K562 (cell line): ENCODE results near the gene MYB. TPM values are rescaled to one million over a fixed set of nuclear protein-coding genes. Genes with fewer than 3 reads are reported as not detected.
A peak's percentile ranks its signal among the peaks of the same experiment; 100 is the strongest.

Source experiments
- BCOR ChIP-seq: fragments of 450-650 bp; IDR thresholded peaks from 2 replicates; pipeline ENCODE4 v1.6.1; 2016
- BHLHE40 ChIP-seq: IDR thresholded peaks from 2 replicates; pipeline ENCODE4 v1.6.1; 2011; ENCODE audit warnings: low read length, improper control_type of control experiment
- CTCF ChIP-seq, 3 experiments: IDR thresholded peaks in 2 of 3; conservative IDR thresholded peaks in 1 of 3; 2 replicates each; pipeline ENCODE4 v1.5.1; 2011 to 2012; ENCODE audit warnings: low read length in 3 of 3, mild to moderate bottlenecking in 3 of 3, control low read depth in 2 of 3, improper control_type of control experiment in 1 of 3, inconsistent platforms in 1 of 3, low read depth in 1 of 3, mixed read lengths in 1 of 3, moderate library complexity in 1 of 3; ENCODE audit not compliant: insufficient read depth in 2 of 3
- DDX20 ChIP-seq: fragments of 450-650 bp; IDR thresholded peaks from 2 replicates; pipeline ENCODE4 v1.6.1; 2016; ENCODE audit warnings: missing genetic modification characterization, low read depth, mild to moderate bottlenecking, missing compliant biosample characterization, moderate library complexity
- ELK1 ChIP-seq: sonication (generic); formaldehyde crosslinking; IDR thresholded peaks from 2 replicates; pipeline ENCODE4 v1.8.1; 2022; ENCODE audit warnings: missing genetic modification reagents
- EP400 ChIP-seq: fragments of 450-650 bp; IDR thresholded peaks from 2 replicates; pipeline ENCODE4 v1.6.1; 2017; ENCODE audit warnings: antibody characterized with exemption, mild to moderate bottlenecking, moderate library complexity
- FOS ChIP-seq: IDR thresholded peaks from 3 replicates; pipeline ENCODE4 v1.6.1; 2011; ENCODE audit not compliant: insufficient read length; ENCODE audit errors: extremely low read depth
- FOSL1 ChIP-seq: fragments of 200-800 bp; sonication (Bioruptor generic); conservative IDR thresholded peaks from 2 replicates; pipeline ENCODE4 v1.6.1; 2016; ENCODE audit warnings: missing genetic modification characterization, missing compliant biosample characterization
- FOXM1 ChIP-seq, 2 experiments: fragments of 450-650 bp in 1 of 2; sonication (generic) in 1 of 2; formaldehyde crosslinking in 1 of 2; IDR thresholded peaks; 2 replicates each; pipeline versions ENCODE4 v1.6.1 to v1.9.0; 2017 to 2022; ENCODE audit warnings: low read depth in 2 of 2, mild to moderate bottlenecking in 2 of 2, missing genetic modification reagents in 1 of 2, moderate library complexity in 1 of 2
- HNRNPK ChIP-seq: fragments of 200-400 bp; formaldehyde crosslinking; IDR thresholded peaks from one replicate; pipeline ENCODE4 v1.6.1; 2018; ENCODE audit warnings: mild to moderate bottlenecking, low read depth, low read length; ENCODE audit not compliant: poor library complexity, severe bottlenecking
- HNRNPL ChIP-seq: fragments of 200-400 bp; formaldehyde crosslinking; IDR thresholded peaks from 2 replicates; pipeline ENCODE4 v1.6.1; 2017; ENCODE audit warnings: low read depth, mild to moderate bottlenecking, low read length
- HNRNPLL ChIP-seq: fragments of 200-400 bp; formaldehyde crosslinking; IDR thresholded peaks from 2 replicates; pipeline ENCODE4 v1.6.1; 2017; ENCODE audit warnings: low read length, low read depth, mild to moderate bottlenecking; ENCODE audit not compliant: poor library complexity, severe bottlenecking
- NONO ChIP-seq, 2 experiments: fragments of 200-400 bp in 1 of 2; fragments of 450-650 bp in 1 of 2; formaldehyde crosslinking in 1 of 2; IDR thresholded peaks; 2 replicates each; pipeline ENCODE4 v1.6.1; 2017; ENCODE audit warnings: low read depth in 2 of 2, mild to moderate bottlenecking in 2 of 2, moderate library complexity in 2 of 2, low read length in 1 of 2
- PHTF2 ChIP-seq: fragments of 250-450 bp; sonication (Bioruptor Pico); IDR thresholded peaks from 2 replicates; pipeline ENCODE4 v1.5.0; 2021; ENCODE audit warnings: mild to moderate bottlenecking
- PKNOX1 ChIP-seq: fragments of 450-650 bp; IDR thresholded peaks from 2 replicates; pipeline ENCODE4 v1.6.1; 2016
- RFX5 ChIP-seq: IDR thresholded peaks from 2 replicates; pipeline ENCODE4 v1.6.1; 2011; ENCODE audit warnings: low read depth, mild to moderate bottlenecking, improper control_type of control experiment, low read length
- SMAD4 ChIP-seq: fragments of 250-450 bp; sonication (Bioruptor Pico); conservative IDR thresholded peaks from 2 replicates; pipeline ENCODE4 v1.8.0; 2021; ENCODE audit warnings: inconsistent platforms, mild to moderate bottlenecking, moderate library complexity
- SOX6 ChIP-seq: fragments of 450-650 bp; IDR thresholded peaks from 2 replicates; pipeline ENCODE4 v1.6.1; 2014; ENCODE audit warnings: mild to moderate bottlenecking
- ZNF121 ChIP-seq: sonication (generic); formaldehyde crosslinking; conservative IDR thresholded peaks from 2 replicates; pipeline ENCODE4 v1.8.0; 2022; ENCODE audit warnings: missing genetic modification reagents
- ZNF217 ChIP-seq: sonication (generic); formaldehyde crosslinking; IDR thresholded peaks from 2 replicates; pipeline ENCODE4 v1.8.0; 2022; ENCODE audit warnings: mild to moderate bottlenecking, missing genetic modification reagents
- ZNF57 ChIP-seq: fragments of 450-650 bp; formaldehyde crosslinking; IDR thresholded peaks from 2 replicates; pipeline ENCODE4 v1.4.0; 2020; ENCODE audit warnings: mild to moderate bottlenecking, moderate library complexity
- ZNF589 ChIP-seq: fragments of 200-800 bp; sonication (Bioruptor generic); IDR thresholded peaks from 2 replicates; pipeline ENCODE4 v1.6.1; 2016; ENCODE audit warnings: low read depth, missing genetic modification characterization, missing compliant biosample characterization
- ZNF778 ChIP-seq: fragments of 450-650 bp; formaldehyde crosslinking; IDR thresholded peaks from 2 replicates; pipeline ENCODE4 v1.4.0; 2020; ENCODE audit warnings: mild to moderate bottlenecking, moderate library complexity
- polyA plus RNA-seq, 8 experiments: library from polyadenylated mRNA; depleted of rRNA in 4 of 8; stranded (reverse) in 5 of 8; unstranded in 3 of 8; fragments of >200 nt; fragmentation: Nextera tagmentation in 2 of 8; fragmentation: Illumina TruSeq in 1 of 8; extraction: Ambion mirVana in 2 of 8; extraction: Trizol in 1 of 8; gene quantifications; 2 replicates each; pipeline versions ENCODE4 v1.2.1 to v1.2.3, GENCODE V29; 2011 to 2014; ENCODE audit warnings: inconsistent platforms in 1 of 8, missing spikeins in 1 of 8
- total RNA-seq, 7 experiments: library from RNA; depleted of rRNA in 6 of 7; stranded (reverse); fragments of >200 nt in 6 of 7; fragmentation: Illumina TruSeq in 2 of 7; extraction: Trizol in 2 of 7; gene quantifications; 2 replicates each; pipeline versions ENCODE4 v1.2.1 to v1.2.3, GENCODE V29; 2011 to 2021; ENCODE audit warnings: low replicate concordance in 1 of 7
- TF ChIP-seq, protein P1 (sequence below): sonication (generic); formaldehyde crosslinking; IDR thresholded peaks from 2 replicates; pipeline ENCODE4 v1.8.0; 2022; ENCODE audit warnings: mild to moderate bottlenecking, missing genetic modification reagents

MYB gene
- total and polyA plus RNA-seq, 9 of the 15 experiments (the other 6 are each of a cell fraction or from before 2014, with no cell fraction given): 35.8 to 218 (median 140) TPM

DNA sequence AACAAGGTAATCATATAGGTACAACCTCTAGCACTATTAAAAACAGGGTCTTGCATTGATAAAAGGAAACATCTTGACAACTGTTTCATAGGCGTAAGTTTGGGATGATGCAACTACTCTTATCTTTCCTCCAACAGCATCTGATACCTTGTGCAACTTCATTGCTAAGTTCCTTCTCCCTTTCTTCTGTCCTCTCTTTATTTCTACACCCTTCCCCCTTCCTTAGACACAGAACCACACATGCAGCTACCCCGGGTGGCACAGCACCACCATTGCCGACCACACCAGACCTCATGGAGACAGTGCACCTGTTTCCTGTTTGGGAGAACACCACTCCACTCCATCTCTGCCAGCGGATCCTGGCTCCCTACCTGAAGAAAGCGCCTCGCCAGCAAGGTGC lies 14.4 kb downstream of the MYB start (continued):
- TF ChIP-seq ELK1: no peak
- no peak for TF ChIP-seq HNRNPLL
- peak; percentile 30; the same call in 1 of the 2 replicates for TF ChIP-seq EP400
- TF ChIP-seq PHTF2 (CRISPR knock-in tag): 0 out of 2 replicates have a peak, but pooled peaks have one; percentile 40
- TF ChIP-seq ZNF589 (CRISPR knock-in tag): no peak; the same call in 1 of the 2 replicates
- peak; percentile 23; the same call in 1 of the 2 replicates for TF ChIP-seq FOSL1
- no peak for TF ChIP-seq HNRNPL
- TF ChIP-seq DDX20 (tag): peak; percentile 74; the same call in 1 of the 2 replicates
- no peak for TF ChIP-seq NONO (IDR thresholded peaks at IDR 0.05; ENCODE audit: low read depth in 2 of 2, low read length in 1 of 2)
- TF ChIP-seq BCOR: peak; percentile 32; the same call in 1 of the 2 replicates
- no peak for TF ChIP-seq HNRNPK
- no peak for TF ChIP-seq ZNF121 (CRISPR knock-in tag)
- peak; percentile 76 for TF ChIP-seq SOX6
- TF ChIP-seq FOS: no peak
- no peak for TF ChIP-seq PKNOX1
- no peak for TF ChIP-seq ZNF57 (CRISPR knock-in tag)
- peak; percentile 47; the same call in 1 of the 2 replicates for TF ChIP-seq FOXM1 (IDR thresholded peaks at IDR 0.05; ENCODE audit: low read depth)
- TF ChIP-seq FOXM1 (CRISPR knock-in tag; IDR thresholded peaks at IDR 0.05; ENCODE audit: low read depth): no peak
- TF ChIP-seq SMAD4 (CRISPR knock-in tag): peak; percentile 85
- TF ChIP-seq RFX5: no peak
- TF ChIP-seq ZNF217 (CRISPR knock-in tag): no peak
- no peak for TF ChIP-seq ZNF778 (CRISPR knock-in tag)
- TF ChIP-seq CTCF (IDR thresholded peaks at IDR 0.05 in 2 of 3, conservative IDR thresholded peaks at IDR 0.05 in 1 of 3; ENCODE audit: insufficient read depth in 2 of 3, low read depth in 1 of 3, low read length in 3 of 3): no peak
- TF ChIP-seq, protein P1, sequence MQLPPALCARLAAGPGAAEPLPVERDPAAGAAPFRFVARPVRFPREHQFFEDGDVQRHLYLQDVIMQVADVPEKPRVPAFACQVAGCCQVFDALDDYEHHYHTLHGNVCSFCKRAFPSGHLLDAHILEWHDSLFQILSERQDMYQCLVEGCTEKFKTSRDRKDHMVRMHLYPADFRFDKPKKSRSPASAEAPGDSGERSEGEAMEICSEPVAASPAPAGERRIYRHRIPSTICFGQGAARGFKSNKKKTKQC (CRISPR knock-in tag): no peak
- no peak for TF ChIP-seq BHLHE40
